ENCODE measurements around the gene OR5C1. TPM values are rescaled to one million over a fixed set of nuclear protein-coding genes. Genes with fewer than 3 reads are reported as not detected.

The OR5C1 gene
- total RNA-seq, 1 experiment from 2014 or later = not detected

- no peak within 1 kb of the TSS for H3K23ac ChIP-seq (ENCODE audit: insufficient read length, low read depth, low read length)
- no peak within 1 kb of the TSS for H4K91ac ChIP-seq (ENCODE audit: insufficient read length, low read depth, low read length)
- Mint-ChIP-seq H3K9me3 (peaks cover 32 to 85% of the 10 kb centered on the region in 2 experiments), H3K36me3 (ENCODE audit: insufficient read depth in 1 of 3, low read depth in 3 of 3) (peaks cover 0 to 24% (median 19%) of the 10 kb centered on the region in 3 experiments; a peak in 5 of 7 replicates), H3K4me1 (no peaks in the 10 kb centered on the region), H3K4me3 (no peak within 1 kb of the TSS), H3K27me3 (ENCODE audit: low read depth) (peaks cover 4% of the 10 kb centered on the region), H3K27ac (peak within 1 kb of the TSS in 1 of 3 experiments; percentile 14; a peak in 1 of 7 replicates)
- no peak within 1 kb of the TSS for H3K18ac ChIP-seq (ENCODE audit: insufficient read length, low read depth, low read length)
- H2BK5ac ChIP-seq (ENCODE audit: insufficient read length, low read length) = no peak within 1 kb of the TSS
- H3K14ac ChIP-seq (ENCODE audit: insufficient read depth, low read length) = no peak within 1 kb of the TSS
- peaks cover 15% of the 10 kb centered on the region for H3K9me3 ChIP-seq (ENCODE audit: control insufficient read depth, low read depth, low read length)
- WGBS (ENCODE audit: extremely low coverage, insufficient read length, low lambda C conversion rate) = no CpG with 5 or more reads among the region's 30 CpGs
- no peak within 1 kb of the TSS for H3T11ph ChIP-seq (ENCODE audit: low read length)
- H2AFZ ChIP-seq (ENCODE audit: low read length) = no peak within 1 kb of the TSS
- H3K23me2 ChIP-seq (ENCODE audit: insufficient read length, low read depth, low read length, poor library complexity, severe bottlenecking) = peaks cover 3% of the 10 kb centered on the region
- DNase-seq = no peak
- no peak within 1 kb of the TSS for H3K4ac ChIP-seq (ENCODE audit: low read depth, low read length)
- H3K9ac ChIP-seq (ENCODE audit: extremely low read depth, insufficient read length, low read length) = no peak within 1 kb of the TSS
- no peak within 1 kb of the TSS for H2BK12ac ChIP-seq (ENCODE audit: insufficient read length, low read depth, low read length)
- no peak within 1 kb of the TSS for H3K56ac ChIP-seq (ENCODE audit: insufficient read length, low read depth, low read length)
- H3K4me1 ChIP-seq (ENCODE audit: insufficient read depth, low read length) = no peaks in the 10 kb centered on the region
- TF ChIP-seq CTCF (conservative IDR thresholded peaks at IDR 0.05) = no peak
- no peaks in the 10 kb centered on the region for H3K79me2 ChIP-seq (ENCODE audit: insufficient read depth, low read length)
- no peaks in the 10 kb centered on the region for H3K79me1 ChIP-seq (ENCODE audit: insufficient read depth, low read depth, low read length, poor library complexity, severe bottlenecking)
- no peak within 1 kb of the TSS for H2AK5ac ChIP-seq (ENCODE audit: insufficient read length, low read length)
- no peak within 1 kb of the TSS for H2BK20ac ChIP-seq (ENCODE audit: low read depth, low read length, poor library complexity, severe bottlenecking)
- no peaks in the 10 kb centered on the region for H3K27me3 ChIP-seq (ENCODE audit: insufficient read depth, low read length)
- H4K8ac ChIP-seq (replicated peaks; ENCODE audit: insufficient read length, low read depth, low read length) = no peak within 1 kb of the TSS
- H3K4me2 ChIP-seq (ENCODE audit: insufficient read depth, insufficient read length, low read length) = no peak within 1 kb of the TSS
- no peak within 1 kb of the TSS for H3K27ac ChIP-seq (ENCODE audit: insufficient read length, low read depth, low read length)
- H2BK120ac ChIP-seq (ENCODE audit: low read depth, low read length, poor library complexity, severe bottlenecking) = no peak within 1 kb of the TSS
- H4K5ac ChIP-seq (ENCODE audit: insufficient read length, low read depth, low read length) = no peak within 1 kb of the TSS
- no peaks in the 10 kb centered on the region for H4K20me1 ChIP-seq (ENCODE audit: control insufficient read depth, insufficient read depth, insufficient read length)
- H2BK15ac ChIP-seq (ENCODE audit: low read depth, low read length) = no peak within 1 kb of the TSS
These were observed 11.6 kb downstream of the OR5C1 start, which contains the start of gene OR1K1 for GRCh38 chr9:122800066-122801060. Gene OR1K1 (plus strand): TSS chr9:122800123. CDS start chr9:122800123, 0 bp downstream.

Data from H9 (cell line).